ENCODE results near the gene EIF4E1B.
A peak's percentile ranks its signal among the peaks of the same experiment; 100 is the strongest.
"Not testable (repeated sequence)": the region's sequence is repeated elsewhere in the genome, so short reads cannot be mapped to it uniquely, and the experiment has no call there.

The EIF4E1B gene, protein sequence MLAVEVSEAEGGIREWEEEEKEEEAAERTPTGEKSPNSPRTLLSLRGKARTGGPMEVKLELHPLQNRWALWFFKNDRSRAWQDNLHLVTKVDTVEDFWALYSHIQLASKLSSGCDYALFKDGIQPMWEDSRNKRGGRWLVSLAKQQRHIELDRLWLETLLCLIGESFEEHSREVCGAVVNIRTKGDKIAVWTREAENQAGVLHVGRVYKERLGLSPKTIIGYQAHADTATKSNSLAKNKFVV

DNA sequence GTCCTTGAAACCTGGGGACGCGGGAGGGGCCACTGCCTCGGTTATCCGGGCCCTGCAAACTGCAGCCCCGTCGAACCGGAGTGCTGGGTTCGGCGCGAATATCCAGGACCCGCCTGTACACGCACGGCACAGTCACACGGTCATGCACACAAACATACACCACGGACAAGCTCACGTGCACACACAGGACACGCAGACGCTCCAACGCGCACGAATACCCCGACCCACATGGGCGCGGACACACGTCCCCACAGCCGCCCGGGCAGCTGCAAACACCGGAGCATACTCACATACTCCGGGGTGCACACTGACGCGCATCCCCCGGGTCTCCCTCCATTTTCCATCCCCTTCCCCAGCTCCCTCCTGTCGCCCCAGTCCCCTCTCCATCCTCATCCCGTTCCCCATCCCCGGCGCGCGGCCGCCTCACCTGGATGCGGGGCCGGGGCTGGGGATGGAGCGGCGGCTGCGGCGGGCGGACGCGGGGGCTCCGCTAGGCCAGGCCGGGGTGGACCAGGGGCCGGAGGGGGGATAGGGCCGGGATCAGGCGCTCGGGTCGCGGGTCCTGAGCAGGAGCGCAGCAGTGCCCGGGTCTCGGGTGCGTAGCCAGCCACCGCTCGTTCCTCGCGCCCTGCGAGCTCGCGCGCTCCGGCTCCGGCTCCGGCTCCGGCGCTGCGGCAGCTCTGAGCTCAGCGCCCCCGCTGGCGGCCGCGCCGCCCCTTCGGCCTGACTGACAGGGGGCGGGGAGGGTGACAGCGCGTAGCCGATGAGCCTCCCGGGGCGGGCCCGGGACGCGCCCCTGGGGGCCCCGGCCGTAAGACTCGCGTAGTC, at the start of gene EIF4E1B, which contains the start of gene SNCB:
EIF4E1B (plus strand) TSS at position 823 of the 828 bp plus-strand sequence. CDS start 12,113 bp downstream, outside the sequence.
SNCB (minus strand) TSS at position 682 of the 828 bp plus-strand sequence. CDS start 880 bp downstream, outside the sequence.
- Histone ChIP-seq H3K4me3 (ENCODE audit: low read length) (peak within 1 kb of the TSS; percentile 74), H3K9ac (ENCODE audit: low read length) (no peak within 1 kb of the TSS), H3K36me3 (ENCODE audit: control insufficient read depth, insufficient read depth, low read length, severe bottlenecking) (no peaks in the 10 kb centered on the region), H3K9me3 (ENCODE audit: control insufficient read depth, low read length) (no peaks in the 10 kb centered on the region), H3K27me3 (replicated peaks; ENCODE audit: control insufficient read depth, insufficient read depth, low read length) (peaks cover 55% of the 10 kb centered on the region), H3K4me1 (ENCODE audit: control insufficient read depth, insufficient read depth, low read length) (peaks cover 6% of the 10 kb centered on the region)
- peak; percentile 77 for DNase-seq (ENCODE audit: low read depth)

DNA sequence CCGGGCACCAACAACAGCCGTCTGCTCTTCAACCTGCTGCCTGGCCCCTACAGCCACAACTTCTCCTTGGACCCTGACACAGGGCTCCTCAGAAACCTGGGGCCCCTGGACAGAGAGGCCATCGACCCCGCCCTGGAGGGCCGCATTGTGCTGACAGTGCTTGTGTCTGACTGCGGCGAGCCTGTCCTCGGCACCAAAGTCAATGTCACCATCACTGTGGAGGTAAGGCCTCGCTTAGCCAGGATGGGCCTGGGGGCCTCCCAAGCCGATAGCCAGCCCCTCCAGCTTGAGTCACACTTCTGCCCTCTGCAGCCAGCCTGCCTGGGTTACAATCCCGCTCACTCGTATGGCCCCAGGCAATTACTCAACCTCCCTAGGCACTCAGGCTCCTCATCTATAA, 49.1 kb upstream of the EIF4E1B start:
- Histone ChIP-seq H3K4me1 (ENCODE audit: control insufficient read depth, insufficient read depth, low read length) (no peaks in the 10 kb centered on the region), H3K36me3 (ENCODE audit: control insufficient read depth, insufficient read depth, low read length, severe bottlenecking) (no peaks in the 10 kb centered on the region), H3K27me3 (replicated peaks; ENCODE audit: control insufficient read depth, insufficient read depth, low read length) (peaks cover 4% of the 10 kb centered on the region), H3K4me3 (ENCODE audit: low read length) (no peak overlapping the region), H3K9me3 (ENCODE audit: control insufficient read depth, low read length) (peaks cover 4% of the 10 kb centered on the region), H3K9ac (ENCODE audit: low read length) (no peak overlapping the region)
- no peak for DNase-seq (ENCODE audit: low read depth)

- Histone ChIP-seq H3K9ac (ENCODE audit: low read length) (no peak overlapping the region), H3K4me3 (ENCODE audit: low read length) (no peak overlapping the region), H3K27me3 (replicated peaks; ENCODE audit: control insufficient read depth, insufficient read depth, low read length) (no peaks in the 10 kb centered on the region), H3K9me3 (ENCODE audit: control insufficient read depth, low read length) (peaks cover 4% of the 10 kb centered on the region), H3K36me3 (ENCODE audit: control insufficient read depth, insufficient read depth, low read length, severe bottlenecking) (no peaks in the 10 kb centered on the region), H3K4me1 (ENCODE audit: control insufficient read depth, insufficient read depth, low read length) (no peaks in the 10 kb centered on the region)
- DNase-seq (ENCODE audit: low read depth): no peak
These were observed 47.4 kb upstream of the EIF4E1B start for GRCh38 chr5:176583076-176583475.

- DNase-seq (ENCODE audit: low read depth): no peak
- Histone ChIP-seq H3K27me3 (replicated peaks; ENCODE audit: control insufficient read depth, insufficient read depth, low read length) (no peaks in the 10 kb centered on the region), H3K9ac (ENCODE audit: low read length) (no peak overlapping the region), H3K36me3 (ENCODE audit: control insufficient read depth, insufficient read depth, low read length, severe bottlenecking) (no peaks in the 10 kb centered on the region), H3K9me3 (ENCODE audit: control insufficient read depth, low read length) (peaks cover 4% of the 10 kb centered on the region), H3K4me3 (ENCODE audit: low read length) (no peak overlapping the region), H3K4me1 (ENCODE audit: control insufficient read depth, insufficient read depth, low read length) (no peaks in the 10 kb centered on the region)
These were observed 43.1 kb upstream of the EIF4E1B start for GRCh38 chr5:176587398-176587797.

- Histone ChIP-seq H3K27me3 (replicated peaks; ENCODE audit: control insufficient read depth, insufficient read depth, low read length) (no peaks in the 10 kb centered on the region), H3K36me3 (ENCODE audit: control insufficient read depth, insufficient read depth, low read length, severe bottlenecking) (no peaks in the 10 kb centered on the region), H3K4me1 (ENCODE audit: control insufficient read depth, insufficient read depth, low read length) (no peaks in the 10 kb centered on the region), H3K9me3 (ENCODE audit: control insufficient read depth, low read length) (peaks cover 4% of the 10 kb centered on the region), H3K9ac (ENCODE audit: low read length) (no peak overlapping the region), H3K4me3 (ENCODE audit: low read length) (no peak overlapping the region)
- DNase-seq (ENCODE audit: low read depth): no peak
These were observed 42.2 kb upstream of the EIF4E1B start for GRCh38 chr5:176588297-176588696.

DNA sequence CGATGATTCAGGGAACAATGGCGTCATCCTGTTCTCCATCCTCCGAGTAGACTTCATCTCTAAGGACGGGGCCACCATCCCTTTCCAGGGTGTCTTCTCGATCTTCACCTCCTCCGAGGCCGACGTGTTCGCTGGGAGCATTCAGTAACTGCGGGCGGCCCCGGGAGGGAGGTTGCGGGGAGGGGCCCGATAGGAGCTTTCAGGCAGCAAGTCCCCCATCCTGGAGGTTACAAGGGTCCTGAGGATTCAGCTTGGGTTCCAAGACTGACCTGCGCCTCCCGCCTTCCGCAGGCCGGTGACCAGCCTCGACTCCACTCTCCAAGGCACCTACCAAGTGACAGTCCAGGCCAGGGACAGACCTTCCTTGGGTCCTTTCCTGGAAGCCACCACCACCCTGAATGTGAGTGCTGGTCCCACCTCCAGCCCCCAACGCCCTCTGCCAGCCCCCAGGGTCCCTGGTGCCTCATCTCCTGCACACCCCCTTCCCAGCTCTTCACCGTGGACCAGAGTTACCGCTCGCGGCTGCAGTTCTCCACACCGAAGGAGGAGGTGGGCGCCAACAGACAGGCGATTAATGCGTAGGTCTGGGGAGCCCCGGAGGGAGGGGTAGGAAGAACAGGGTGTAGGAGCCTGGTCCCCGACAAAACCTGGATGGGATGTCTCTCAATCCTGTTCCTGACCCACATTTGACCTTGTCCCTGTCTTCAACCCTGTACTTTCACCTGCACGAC, 41.3 kb upstream of the EIF4E1B start:
- no peak overlapping the region for H3K4me3 ChIP-seq (ENCODE audit: low read length)
- H3K27me3 ChIP-seq (replicated peaks; ENCODE audit: control insufficient read depth, insufficient read depth, low read length): no peaks in the 10 kb centered on the region
- no peak for DNase-seq (ENCODE audit: low read depth)
- H3K9ac ChIP-seq (ENCODE audit: low read length): no peak overlapping the region
- H3K36me3 ChIP-seq (ENCODE audit: control insufficient read depth, insufficient read depth, low read length, severe bottlenecking): no peaks in the 10 kb centered on the region
- no peaks in the 10 kb centered on the region for H3K4me1 ChIP-seq (ENCODE audit: control insufficient read depth, insufficient read depth, low read length)
- peaks cover 4% of the 10 kb centered on the region for H3K9me3 ChIP-seq (ENCODE audit: control insufficient read depth, low read length)

DNA sequence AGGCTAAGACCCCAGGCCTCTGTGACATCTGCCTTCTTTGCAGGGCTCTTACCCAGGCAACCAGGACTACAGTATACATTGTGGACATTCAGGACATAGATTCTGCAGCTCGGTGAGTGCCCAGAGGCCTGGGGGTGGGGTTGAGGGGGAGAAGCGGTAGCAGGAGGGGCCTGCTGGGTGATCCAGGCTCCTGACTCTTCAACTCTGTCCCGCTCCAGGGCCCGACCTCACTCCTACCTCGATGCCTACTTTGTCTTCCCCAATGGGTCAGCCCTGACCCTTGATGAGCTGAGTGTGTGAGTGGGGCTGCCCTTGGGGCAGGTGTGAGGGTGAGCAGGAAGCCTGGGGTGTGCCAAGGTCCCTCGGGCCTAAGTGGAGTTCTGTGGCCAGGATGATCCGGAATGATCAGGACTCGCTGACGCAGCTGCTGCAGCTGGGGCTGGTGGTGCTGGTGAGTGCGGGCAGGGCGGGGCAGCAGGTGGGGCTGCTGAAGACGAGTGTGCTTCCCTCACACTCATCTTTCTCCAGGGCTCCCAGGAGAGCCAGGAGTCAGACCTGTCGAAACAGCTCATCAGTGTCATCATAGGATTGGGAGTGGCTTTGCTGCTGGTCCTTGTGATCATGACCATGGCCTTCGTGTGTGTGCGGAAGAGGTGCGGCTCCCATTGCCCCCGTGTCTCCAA, 40.3 kb upstream of the EIF4E1B start:
- Histone ChIP-seq H3K4me1 (ENCODE audit: control insufficient read depth, insufficient read depth, low read length) (no peaks in the 10 kb centered on the region), H3K36me3 (ENCODE audit: control insufficient read depth, insufficient read depth, low read length, severe bottlenecking) (no peaks in the 10 kb centered on the region), H3K4me3 (ENCODE audit: low read length) (no peak overlapping the region), H3K9me3 (ENCODE audit: control insufficient read depth, low read length) (peaks cover 1% of the 10 kb centered on the region), H3K9ac (ENCODE audit: low read length) (no peak overlapping the region), H3K27me3 (replicated peaks; ENCODE audit: control insufficient read depth, insufficient read depth, low read length) (no peaks in the 10 kb centered on the region)
- no peak for DNase-seq (ENCODE audit: low read depth)

- not testable (repeated sequence) for H3K36me3 ChIP-seq (ENCODE audit: control insufficient read depth, insufficient read depth, low read length, severe bottlenecking); DNase-seq (ENCODE audit: low read depth); H3K27me3 ChIP-seq (replicated peaks; ENCODE audit: control insufficient read depth, insufficient read depth, low read length); H3K9me3 ChIP-seq (ENCODE audit: control insufficient read depth, low read length); H3K9ac ChIP-seq (ENCODE audit: low read length); H3K4me3 ChIP-seq (ENCODE audit: low read length); H3K4me1 ChIP-seq (ENCODE audit: control insufficient read depth, insufficient read depth, low read length)
These were observed 38.8 kb upstream of the EIF4E1B start for GRCh38 chr5:176591667-176592066.

- Histone ChIP-seq H3K4me1 (ENCODE audit: control insufficient read depth, insufficient read depth, low read length) (no peaks in the 10 kb centered on the region), H3K9ac (ENCODE audit: low read length) (no peak overlapping the region), H3K27me3 (replicated peaks; ENCODE audit: control insufficient read depth, insufficient read depth, low read length) (no peaks in the 10 kb centered on the region), H3K9me3 (ENCODE audit: control insufficient read depth, low read length) (no peaks in the 10 kb centered on the region), H3K4me3 (ENCODE audit: low read length) (no peak overlapping the region), H3K36me3 (ENCODE audit: control insufficient read depth, insufficient read depth, low read length, severe bottlenecking) (no peaks in the 10 kb centered on the region)
- no peak for DNase-seq (ENCODE audit: low read depth)
These were observed 37.9 kb upstream of the EIF4E1B start for GRCh38 chr5:176592573-176592972.

GRCh38 chr5:176593273-176593869, 37.1 kb upstream of the EIF4E1B start:
- H3K4me3 ChIP-seq (ENCODE audit: low read length): no peak overlapping the region
- no peak for DNase-seq (ENCODE audit: low read depth)
- H3K4me1 ChIP-seq (ENCODE audit: control insufficient read depth, insufficient read depth, low read length): no peaks in the 10 kb centered on the region
- no peaks in the 10 kb centered on the region for H3K27me3 ChIP-seq (replicated peaks; ENCODE audit: control insufficient read depth, insufficient read depth, low read length)
- H3K9ac ChIP-seq (ENCODE audit: low read length): no peak overlapping the region
- H3K9me3 ChIP-seq (ENCODE audit: control insufficient read depth, low read length): no peaks in the 10 kb centered on the region
- H3K36me3 ChIP-seq (ENCODE audit: control insufficient read depth, insufficient read depth, low read length, severe bottlenecking): no peaks in the 10 kb centered on the region
